DMS79 treated with DMSO at 0.1 percent for 48 hours (cell line): Measurements from ENCODE around the gene PF4V1.

ENCODE experiments used
- DNase-seq: peaks from one replicate; lab custom pipeline; 2025; lab: John Stamatoyannopoulos, UW

PF4V1 gene

DNA sequence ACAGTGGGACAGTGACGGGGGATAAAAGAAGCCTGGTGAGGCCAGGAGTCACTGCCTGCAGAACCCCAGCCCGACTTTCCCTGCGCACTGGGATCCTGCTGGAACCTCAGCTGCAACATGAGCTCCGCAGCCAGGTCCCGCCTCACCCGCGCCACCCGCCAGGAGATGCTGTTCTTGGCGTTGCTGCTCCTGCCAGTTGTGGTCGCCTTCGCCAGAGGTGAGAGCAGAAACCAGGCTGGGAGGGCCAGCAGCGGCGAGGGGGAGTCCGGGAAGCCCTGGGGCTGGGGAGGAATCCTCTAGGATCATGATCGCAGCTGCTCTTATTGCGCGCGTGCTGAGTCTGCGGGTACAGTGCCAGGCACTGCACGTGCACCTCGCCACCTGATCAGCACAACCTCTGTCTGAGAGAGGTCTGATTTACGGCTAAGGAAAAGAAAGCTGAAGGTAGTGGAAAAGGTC lies at the start of gene PF4V1:
Gene PF4V1, plus strand, starts transcription at position 51 of the 459 bp plus-strand sequence. Its CDS starts 67 bp downstream, at position 118.
- DNase-seq: no peak

GRCh38 chr4:73810191-73810590 lies 42.9 kb upstream of the PF4V1 start:
- DNase-seq: no peak

DNA sequence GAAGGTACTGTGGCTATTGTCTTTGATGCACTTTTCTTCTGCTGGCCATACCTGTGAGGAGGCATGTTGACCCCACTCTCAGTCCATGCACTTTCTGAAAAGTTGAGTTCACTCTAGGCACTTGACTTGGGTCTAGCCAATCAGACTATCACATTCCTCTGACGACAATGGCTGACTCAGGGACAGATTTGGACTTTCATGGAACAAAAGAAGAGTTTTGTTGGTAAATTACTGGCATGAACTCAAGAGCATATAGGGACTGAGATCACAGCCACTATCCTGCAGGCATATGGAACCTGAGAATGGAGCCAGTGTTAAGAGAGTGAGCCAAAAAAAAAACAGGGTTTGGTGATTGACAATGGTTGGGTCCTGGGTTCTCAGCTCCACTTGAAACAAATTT lies 41.3 kb upstream of the PF4V1 start:
- no peak for DNase-seq

DNA sequence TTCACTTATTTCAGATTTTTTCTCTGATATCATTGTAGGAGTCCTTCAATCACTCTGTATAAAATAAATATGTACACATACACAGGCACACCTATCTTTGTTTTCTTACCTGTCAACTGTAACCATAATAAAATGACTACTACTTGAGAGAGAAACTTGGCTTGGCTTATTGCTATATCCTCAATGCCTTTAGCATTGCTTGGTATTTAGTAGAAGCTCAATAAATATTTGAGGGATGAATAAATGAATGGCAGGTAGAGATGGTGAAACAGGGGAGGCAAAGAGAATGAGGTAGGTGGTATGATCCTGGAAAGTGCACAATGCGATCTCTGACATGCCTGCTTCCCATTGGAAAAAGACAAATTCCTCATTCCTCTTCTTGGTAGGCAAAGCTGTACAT lies 38.4 kb upstream of the PF4V1 start:
- DNase-seq: no peak

- DNase-seq: no peak
Observed at GRCh38 chr4:73815145-73815544, 38.0 kb upstream of the PF4V1 start.

- DNase-seq: no peak
Observed at GRCh38 chr4:73816814-73817213, 36.3 kb upstream of the PF4V1 start.

DNA sequence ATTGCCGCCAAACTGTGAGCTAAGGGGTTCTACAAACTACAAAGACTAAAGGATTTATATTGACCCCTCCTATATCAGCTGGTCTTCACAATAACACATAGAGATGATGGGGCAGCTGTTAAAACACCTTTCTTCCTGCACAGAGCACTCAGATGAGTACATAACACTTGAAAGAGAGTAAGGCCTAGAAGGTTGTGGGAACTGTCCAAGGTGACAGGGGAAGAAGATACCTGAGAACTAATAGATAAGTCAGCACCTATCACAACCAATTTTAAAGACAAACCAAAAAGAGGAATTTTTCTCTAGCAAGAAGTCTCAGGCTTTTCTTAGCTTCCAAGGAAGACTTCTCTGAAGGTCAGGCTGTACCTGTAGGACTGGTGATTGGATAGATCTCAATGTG lies 35.8 kb upstream of the PF4V1 start:
- no peak for DNase-seq

GRCh38 chr4:73821325-73821724 lies 31.8 kb upstream of the PF4V1 start:
- DNase-seq: no peak

DNA sequence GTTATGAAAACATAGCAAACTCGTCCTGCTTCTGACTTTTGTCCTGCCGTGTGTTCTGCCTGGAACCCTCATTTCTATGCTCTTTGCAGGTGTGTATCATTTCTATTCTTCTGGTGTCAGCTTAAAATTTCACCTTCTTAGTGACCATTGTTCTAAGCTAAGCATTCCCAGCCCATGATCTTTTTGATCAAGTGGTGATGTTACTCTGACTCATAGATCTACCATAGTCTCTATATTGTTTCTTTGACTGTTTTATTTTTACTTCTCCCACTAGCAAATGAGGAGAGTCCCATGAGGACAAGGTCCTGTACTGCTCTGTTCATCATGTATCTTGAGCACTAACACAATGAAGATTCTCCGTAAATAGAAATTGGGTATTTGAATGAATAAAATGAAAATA lies 30.7 kb upstream of the PF4V1 start:
- no peak for DNase-seq

DNA sequence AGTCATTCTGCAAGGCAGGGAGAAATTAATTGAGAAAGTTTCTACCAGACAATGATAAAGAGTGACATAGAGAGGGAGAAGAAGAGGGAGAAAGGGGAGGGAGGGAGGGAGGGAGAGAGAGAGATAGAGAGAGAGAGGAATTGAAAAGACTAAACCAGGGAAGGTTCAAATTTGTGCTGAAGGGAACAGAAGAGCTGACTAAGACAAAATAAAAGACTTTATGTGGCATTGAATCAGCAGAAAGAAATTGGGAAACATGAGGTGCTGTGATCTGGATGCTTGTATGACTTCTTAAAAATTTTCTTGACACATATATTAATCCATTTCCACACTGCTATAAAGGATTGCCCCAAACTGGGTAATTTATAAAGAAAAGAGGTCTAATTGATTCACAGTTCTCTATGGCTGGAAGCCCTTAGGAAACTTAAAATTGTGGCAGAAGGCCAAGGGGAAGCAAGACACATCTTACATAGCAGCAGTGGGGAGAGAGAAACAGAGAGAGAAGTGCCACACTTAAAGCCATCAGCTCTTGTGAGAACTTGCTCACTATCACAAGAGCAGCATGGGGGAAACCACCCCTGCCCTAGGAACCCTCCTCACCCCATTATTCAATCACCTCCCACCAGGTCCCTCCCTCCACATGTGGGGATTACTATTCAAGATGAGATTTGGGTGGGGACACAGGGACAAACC lies 30.1 kb upstream of the PF4V1 start:
- DNase-seq: no peak

- no peak for DNase-seq
Observed at GRCh38 chr4:73823760-73824159, 29.3 kb upstream of the PF4V1 start.

- no peak for DNase-seq
Observed at GRCh38 chr4:73828956-73829355, 24.1 kb upstream of the PF4V1 start.

GRCh38 chr4:73831569-73831968 lies 21.5 kb upstream of the PF4V1 start:
- no peak for DNase-seq

DNA sequence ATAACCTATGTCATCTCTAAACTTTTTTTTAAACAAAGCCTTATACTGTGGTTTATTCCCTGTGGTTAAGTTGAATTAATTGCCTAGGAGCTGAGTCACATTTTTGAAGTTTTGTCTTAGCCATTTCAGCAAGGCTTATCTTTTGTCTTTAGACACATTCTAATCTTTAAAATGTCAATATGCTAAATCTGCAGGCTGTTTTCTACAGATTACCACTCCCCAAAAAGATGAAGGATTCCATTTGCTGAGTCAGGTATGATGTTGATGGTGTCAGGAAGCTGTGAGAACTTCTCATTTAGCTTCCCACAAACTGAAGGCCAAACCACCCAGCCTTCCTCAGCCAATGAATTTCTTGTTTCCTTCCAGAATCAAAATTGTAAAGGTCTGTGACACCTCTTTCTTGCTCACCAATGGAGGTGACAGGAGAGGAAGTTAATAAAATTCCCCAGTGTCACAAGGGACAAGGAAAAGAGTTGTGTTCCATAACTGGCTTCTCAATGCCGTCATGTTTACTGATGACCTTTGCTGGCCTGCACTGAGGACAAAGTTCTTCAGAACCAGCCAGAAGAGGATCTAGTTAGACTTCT lies 20.4 kb upstream of the PF4V1 start:
- no peak for DNase-seq

DNA sequence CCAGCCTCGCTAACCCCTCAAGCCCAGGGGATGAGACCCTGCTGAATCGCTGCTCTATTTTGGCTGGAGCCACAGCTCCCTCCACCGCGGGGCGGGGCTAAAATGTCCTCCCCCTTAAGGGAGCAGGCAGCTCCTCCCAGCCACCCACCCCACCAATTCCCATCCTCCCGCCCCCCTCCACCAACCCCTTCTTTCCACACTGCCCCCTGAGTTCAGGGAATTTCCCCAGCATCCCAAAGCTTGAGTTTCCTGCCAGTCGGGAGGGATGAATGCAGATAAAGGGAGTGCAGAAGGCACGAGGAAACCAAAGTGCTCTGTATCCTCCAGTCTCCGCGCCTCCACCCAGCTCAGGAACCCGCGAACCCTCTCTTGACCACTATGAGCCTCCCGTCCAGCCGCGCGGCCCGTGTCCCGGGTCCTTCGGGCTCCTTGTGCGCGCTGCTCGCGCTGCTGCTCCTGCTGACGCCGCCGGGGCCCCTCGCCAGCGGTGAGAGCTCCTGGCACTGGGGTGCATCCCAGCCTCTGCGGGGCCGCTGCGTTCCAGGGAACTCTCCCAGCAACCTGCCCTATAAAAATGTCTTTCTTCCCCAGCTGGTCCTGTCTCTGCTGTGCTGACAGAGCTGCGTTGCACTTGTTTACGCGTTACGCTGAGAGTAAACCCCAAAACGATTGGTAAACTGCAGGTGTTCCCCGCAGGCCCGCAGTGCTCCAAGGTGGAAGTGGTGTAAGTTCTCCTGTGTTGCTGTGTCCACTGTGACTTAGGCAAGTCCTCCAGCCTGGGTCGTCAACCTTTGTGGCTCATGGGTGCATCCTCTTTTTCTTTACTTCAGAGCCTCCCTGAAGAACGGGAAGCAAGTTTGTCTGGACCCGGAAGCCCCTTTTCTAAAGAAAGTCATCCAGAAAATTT lies 16.5 kb upstream of the PF4V1 start, which contains the start of gene CXCL6:
Gene CXCL6, plus strand, starts transcription at position 306 of the 907 bp plus-strand sequence. Its CDS starts 73 bp downstream, at position 379.
- peak; percentile 14 for DNase-seq

GRCh38 chr4:73839071-73839470 lies 14.0 kb upstream of the PF4V1 start:
- no peak for DNase-seq

DNA sequence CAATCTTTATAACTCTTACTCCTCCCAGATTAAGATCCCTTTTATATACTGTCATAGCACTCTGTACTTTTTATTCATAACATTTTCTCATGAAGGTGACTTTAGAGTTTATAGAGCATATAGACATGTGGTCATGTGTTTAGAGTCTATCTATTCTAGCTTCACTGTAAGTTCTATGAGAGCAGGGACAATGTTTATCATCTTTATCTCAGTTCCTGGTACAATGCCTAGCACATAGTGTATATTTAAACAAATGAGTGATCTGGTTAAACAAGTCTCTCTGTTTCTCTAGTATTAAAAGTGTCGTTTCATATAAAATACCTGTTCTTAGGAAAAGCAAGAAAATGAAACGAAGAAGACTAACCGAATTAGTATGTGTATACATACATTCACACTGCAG lies 13.4 kb upstream of the PF4V1 start:
- no peak for DNase-seq

DNA sequence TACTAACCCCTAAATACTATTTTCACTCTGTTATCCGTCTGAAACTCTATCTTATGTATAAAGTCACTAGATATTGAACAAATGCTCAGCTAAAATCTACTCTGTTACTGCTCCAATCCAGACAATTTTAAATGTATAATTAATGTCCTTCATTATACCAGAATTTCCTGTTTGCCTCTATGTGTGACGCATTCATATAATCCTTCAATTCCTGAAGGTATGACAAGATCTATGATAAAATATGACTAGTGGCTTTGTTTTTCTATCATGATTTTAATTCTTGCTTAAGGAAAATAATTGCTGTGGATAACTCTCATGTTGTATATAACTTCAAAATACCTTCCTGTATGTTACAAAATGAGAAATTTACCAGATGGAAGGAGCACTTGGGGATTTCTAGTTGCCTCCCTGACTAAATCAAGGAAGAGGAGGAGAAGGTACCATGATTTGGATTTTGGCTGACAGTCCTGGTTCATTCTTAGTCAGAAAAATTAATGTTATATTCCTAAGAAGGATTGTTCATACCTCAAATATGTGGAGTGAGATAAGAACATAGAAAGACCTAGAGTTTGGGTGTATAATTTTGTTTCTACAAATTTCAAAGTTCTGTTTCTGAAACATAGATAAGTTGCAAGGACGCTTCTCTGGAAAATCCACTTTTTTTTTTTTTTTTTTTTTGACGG lies 11.7 kb upstream of the PF4V1 start:
- DNase-seq: no peak

DNA sequence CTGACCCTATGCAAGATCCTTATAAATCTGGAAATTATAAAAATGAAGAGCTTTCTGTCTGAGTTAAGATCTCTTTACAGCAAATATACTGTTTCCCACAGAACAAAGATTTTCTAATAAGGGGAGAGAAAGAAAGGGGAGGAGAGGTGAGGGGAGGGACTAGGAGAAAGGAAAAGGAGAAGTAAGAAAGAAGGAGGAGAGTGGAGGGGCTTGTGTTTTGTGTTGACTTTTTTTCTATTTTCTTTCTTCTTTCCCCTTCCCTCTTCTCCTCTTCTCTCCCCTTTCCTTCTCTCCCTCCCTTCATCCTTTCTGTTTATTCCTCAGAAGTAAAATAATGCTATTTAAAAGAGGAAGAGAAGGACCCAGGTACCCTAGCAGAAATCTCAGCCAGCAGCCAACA lies 10.4 kb upstream of the PF4V1 start:
- DNase-seq: no peak

DNA sequence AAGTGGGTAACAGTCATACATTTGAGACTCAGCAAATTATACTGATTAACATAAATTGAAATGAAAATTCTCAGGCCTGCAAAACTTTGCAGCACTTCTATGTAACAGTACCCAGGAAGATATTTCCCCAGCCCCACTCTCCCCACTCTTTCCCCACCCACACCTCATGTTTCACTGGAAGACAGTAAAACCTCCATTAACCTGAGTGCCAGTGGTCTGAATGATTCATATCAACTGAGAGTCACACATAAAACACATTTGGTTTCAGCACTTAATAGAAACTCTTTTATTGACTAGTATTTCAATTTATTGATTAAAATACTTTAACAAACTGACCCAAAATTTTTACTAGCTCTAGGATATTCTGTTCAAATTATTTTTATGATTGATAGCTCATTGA lies 9.7 kb upstream of the PF4V1 start:
- no peak for DNase-seq

- DNase-seq: no peak
Observed at GRCh38 chr4:73844345-73844744, 8.8 kb upstream of the PF4V1 start.

- no peak for DNase-seq
Observed at GRCh38 chr4:73844806-73845205, 8.3 kb upstream of the PF4V1 start.
